Measurements from ENCODE around the gene RTBDN. TPM values are rescaled to one million over a fixed set of nuclear protein-coding genes. Genes with fewer than 3 reads are reported as not detected.

Gene RTBDN
- total RNA-seq, 1 experiment from 2014 or later, result 5.6 TPM

DNA sequence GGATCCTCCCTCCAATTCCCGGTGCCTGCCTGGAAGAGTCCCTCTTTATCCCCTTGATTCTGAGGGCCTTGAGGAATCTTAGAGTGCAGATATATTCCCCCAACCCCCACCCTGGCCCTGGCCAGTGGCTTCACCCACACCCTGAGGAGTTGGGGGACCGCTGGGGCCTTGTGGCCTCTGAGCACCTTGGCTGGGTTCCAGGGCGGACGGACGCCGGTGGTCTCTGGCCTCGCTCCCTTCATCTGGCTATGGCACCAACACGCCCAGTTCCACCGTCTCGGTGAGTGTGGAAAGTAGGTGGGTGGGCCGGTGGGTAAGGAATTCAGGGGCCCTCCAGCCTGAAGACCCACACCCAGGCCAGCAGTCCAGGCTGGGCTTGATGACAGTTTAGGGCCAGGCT is 8.9 kb upstream of the RTBDN start:
- Histone ChIP-seq H4K91ac (ENCODE audit: insufficient read length, low read depth, low read length) (no peak overlapping the region), H3K79me1 (ENCODE audit: insufficient read depth, low read depth, low read length, poor library complexity, severe bottlenecking) (no peaks in the 10 kb centered on the region), H3K27ac (ENCODE audit: insufficient read length, low read depth, low read length) (no peak overlapping the region), H3K27me3 (ENCODE audit: insufficient read depth, low read length) (no peaks in the 10 kb centered on the region), H3K56ac (ENCODE audit: insufficient read length, low read depth, low read length) (no peak overlapping the region), H3K9me3 (ENCODE audit: control insufficient read depth, low read depth, low read length) (no peaks in the 10 kb centered on the region), H4K5ac (ENCODE audit: insufficient read length, low read depth, low read length) (no peak overlapping the region), H3K4ac (ENCODE audit: low read depth, low read length) (no peak overlapping the region), H3K18ac (ENCODE audit: insufficient read length, low read depth, low read length) (no peak overlapping the region), H4K8ac (replicated peaks; ENCODE audit: insufficient read length, low read depth, low read length) (no peak overlapping the region), H4K20me1 (ENCODE audit: control insufficient read depth, insufficient read depth, insufficient read length) (no peaks in the 10 kb centered on the region), H2BK120ac (ENCODE audit: low read depth, low read length, poor library complexity, severe bottlenecking) (no peak overlapping the region), H2AK5ac (ENCODE audit: insufficient read length, low read length) (no peak overlapping the region), H2BK20ac (ENCODE audit: low read depth, low read length, poor library complexity, severe bottlenecking) (no peak overlapping the region), H3T11ph (ENCODE audit: low read length) (no peak overlapping the region), H2BK15ac (ENCODE audit: low read depth, low read length) (no peak overlapping the region), H3K14ac (ENCODE audit: insufficient read depth, low read length) (no peak overlapping the region), H2BK5ac (ENCODE audit: insufficient read length, low read length) (no peak overlapping the region), H3K79me2 (ENCODE audit: insufficient read depth, low read length) (no peaks in the 10 kb centered on the region), H2BK12ac (ENCODE audit: insufficient read length, low read depth, low read length) (no peak overlapping the region), H3K4me1 (ENCODE audit: insufficient read depth, low read length) (0 out of 2 replicates have a peak, but pooled peaks cover 2% of the 10 kb centered on the region), H3K4me2 (ENCODE audit: insufficient read depth, insufficient read length, low read length) (no peak overlapping the region), H3K9ac (ENCODE audit: extremely low read depth, insufficient read length, low read length) (no peak overlapping the region), H2AFZ (ENCODE audit: low read length) (no peak overlapping the region), H3K23me2 (ENCODE audit: insufficient read length, low read depth, low read length, poor library complexity, severe bottlenecking) (no peaks in the 10 kb centered on the region), H3K23ac (ENCODE audit: insufficient read length, low read depth, low read length) (no peak overlapping the region)
- Mint-ChIP-seq H3K9me3 (no peaks in the 10 kb centered on the region), H3K27me3 (ENCODE audit: low read depth) (peaks cover 13% of the 10 kb centered on the region), H3K27ac (no peak overlapping the region), H3K4me1 (peaks cover 27 to 30% of the 10 kb centered on the region in 2 experiments), H3K4me3 (no peak overlapping the region), H3K36me3 (ENCODE audit: insufficient read depth in 1 of 3, low read depth in 3 of 3) (peaks cover 5 to 13% (median 8%) of the 10 kb centered on the region in 3 experiments; a peak in 6 of 7 replicates)
- TF ChIP-seq, protein P1, sequence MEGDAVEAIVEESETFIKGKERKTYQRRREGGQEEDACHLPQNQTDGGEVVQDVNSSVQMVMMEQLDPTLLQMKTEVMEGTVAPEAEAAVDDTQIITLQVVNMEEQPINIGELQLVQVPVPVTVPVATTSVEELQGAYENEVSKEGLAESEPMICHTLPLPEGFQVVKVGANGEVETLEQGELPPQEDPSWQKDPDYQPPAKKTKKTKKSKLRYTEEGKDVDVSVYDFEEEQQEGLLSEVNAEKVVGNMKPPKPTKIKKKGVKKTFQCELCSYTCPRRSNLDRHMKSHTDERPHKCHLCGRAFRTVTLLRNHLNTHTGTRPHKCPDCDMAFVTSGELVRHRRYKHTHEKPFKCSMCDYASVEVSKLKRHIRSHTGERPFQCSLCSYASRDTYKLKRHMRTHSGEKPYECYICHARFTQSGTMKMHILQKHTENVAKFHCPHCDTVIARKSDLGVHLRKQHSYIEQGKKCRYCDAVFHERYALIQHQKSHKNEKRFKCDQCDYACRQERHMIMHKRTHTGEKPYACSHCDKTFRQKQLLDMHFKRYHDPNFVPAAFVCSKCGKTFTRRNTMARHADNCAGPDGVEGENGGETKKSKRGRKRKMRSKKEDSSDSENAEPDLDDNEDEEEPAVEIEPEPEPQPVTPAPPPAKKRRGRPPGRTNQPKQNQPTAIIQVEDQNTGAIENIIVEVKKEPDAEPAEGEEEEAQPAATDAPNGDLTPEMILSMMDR (conservative IDR thresholded peaks at IDR 0.05), result no peak
- no CpG with 5 or more reads among the region's 11 CpGs for WGBS (ENCODE audit: extremely low coverage, insufficient read length, low lambda C conversion rate)
- no peak for DNase-seq

Data from H9 (cell line).